HepG2 (cell line): Measurements from ENCODE around the gene THSD1. TPM values are rescaled to one million over a fixed set of nuclear protein-coding genes. Genes with fewer than 3 reads are reported as not detected.

Experiments
- ISL2 ChIP-seq: sonication (generic); formaldehyde crosslinking; IDR thresholded peaks from 2 replicates; pipeline ENCODE4 v1.5.0; 2020; ENCODE audit warnings: missing genetic modification reagents
- KDM3A ChIP-seq: IDR thresholded peaks from 2 replicates; pipeline ENCODE4 v1.6.1; 2018; ENCODE audit warnings: low read depth, missing compliant biosample characterization
- MIER3 ChIP-seq: IDR thresholded peaks from 2 replicates; pipeline ENCODE4 v1.6.1; 2016; ENCODE audit warnings: missing compliant biosample characterization, borderline replicate concordance
- NRL ChIP-seq: sonication (generic); formaldehyde crosslinking; IDR thresholded peaks from 2 replicates; pipeline ENCODE4 v1.5.0; 2020; ENCODE audit warnings: missing genetic modification reagents, mild to moderate bottlenecking, moderate library complexity, borderline replicate concordance
- PHF8 ChIP-seq: sonication (generic); formaldehyde crosslinking; IDR thresholded peaks from 2 replicates; pipeline ENCODE4 v1.5.0; 2020; ENCODE audit warnings: missing genetic modification reagents
- SETDB1 ChIP-seq: sonication (generic); formaldehyde crosslinking; IDR thresholded peaks from 2 replicates; pipeline ENCODE4 v1.5.1; 2020; ENCODE audit warnings: missing genetic modification reagents, mild to moderate bottlenecking, borderline replicate concordance
- SP4 ChIP-seq: sonication (generic); formaldehyde crosslinking; IDR thresholded peaks from 2 replicates; pipeline ENCODE4 v1.8.1; 2023; ENCODE audit warnings: mild to moderate bottlenecking, missing genetic modification reagents
- SUZ12 ChIP-seq: fragments of 150-350 bp; IDR thresholded peaks from 2 replicates; pipeline ENCODE4 v1.6.1; 2014; ENCODE audit warnings: low read depth, low read length
- TAF1 ChIP-seq: sonication (generic); formaldehyde crosslinking; IDR thresholded peaks from 2 replicates; pipeline ENCODE4 v1.4.0; 2020; ENCODE audit warnings: missing genetic modification reagents
- TBL1XR1 ChIP-seq: fragments of 150-350 bp; IDR thresholded peaks from 2 replicates; pipeline ENCODE4 v1.6.1; 2014; ENCODE audit warnings: borderline replicate concordance, low read length; ENCODE audit not compliant: partially characterized antibody
- ZFP90 ChIP-seq: sonication (generic); formaldehyde crosslinking; IDR thresholded peaks from 2 replicates; pipeline ENCODE4 v1.8.0; 2022; ENCODE audit warnings: missing genetic modification reagents, mild to moderate bottlenecking, inconsistent platforms, borderline replicate concordance
- ZNF382 ChIP-seq: sonication (generic); formaldehyde crosslinking; IDR thresholded peaks from 2 replicates; pipeline ENCODE4 v1.5.0; 2020; ENCODE audit warnings: missing genetic modification reagents, mild to moderate bottlenecking, borderline replicate concordance
- ZNF430 ChIP-seq: sonication (generic); formaldehyde crosslinking; IDR thresholded peaks from 2 replicates; pipeline ENCODE4 v1.9.0; 2021; ENCODE audit warnings: mild to moderate bottlenecking, missing genetic modification reagents
- ZNF670 ChIP-seq: sonication (generic); formaldehyde crosslinking; IDR thresholded peaks from 2 replicates; pipeline ENCODE4 v1.8.0; 2022; ENCODE audit warnings: mild to moderate bottlenecking, missing genetic modification reagents, borderline replicate concordance
- ZNF709 ChIP-seq: sonication (generic); formaldehyde crosslinking; IDR thresholded peaks from 2 replicates; pipeline ENCODE4 v1.5.0; 2020; ENCODE audit warnings: mild to moderate bottlenecking, missing genetic modification reagents
- ZNF781 ChIP-seq: sonication (generic); formaldehyde crosslinking; IDR thresholded peaks from 2 replicates; pipeline ENCODE4 v1.5.1; 2020; ENCODE audit warnings: borderline replicate concordance, mild to moderate bottlenecking, missing genetic modification reagents; ENCODE audit errors: not compliant biosample characterization
- ZNF878 ChIP-seq: sonication (generic); formaldehyde crosslinking; IDR thresholded peaks from 2 replicates; pipeline ENCODE4 v1.8.1; 2023; ENCODE audit warnings: mild to moderate bottlenecking, missing genetic modification reagents, moderate library complexity
- ZSCAN9 ChIP-seq: IDR thresholded peaks from 2 replicates; pipeline ENCODE4 v1.6.1; 2016; ENCODE audit warnings: borderline replicate concordance
- polyA plus RNA-seq, 8 experiments: library from polyadenylated mRNA; depleted of rRNA in 3 of 8; stranded (reverse) in 7 of 8; unstranded in 1 of 8; fragments of >200 nt; fragmentation: Illumina TruSeq in 4 of 8; extraction: Trizol in 4 of 8; gene quantifications; 2 replicates each; pipeline versions ENCODE4 v1.2.1 to v1.2.3, GENCODE V29; 2011 to 2016; ENCODE audit warnings: low read depth in 4 of 8, missing spikeins in 1 of 8, mixed read lengths in 1 of 8; ENCODE audit not compliant: insufficient read depth in 1 of 8
- total RNA-seq, 5 experiments: library from RNA; depleted of rRNA; stranded (reverse); fragments of >200 nt; fragmentation: Illumina TruSeq; extraction: Trizol; gene quantifications; 2 replicates each; pipeline ENCODE4 v1.2.3, GENCODE V29; 2016; ENCODE audit warnings: low read depth in 1 of 5
- TF ChIP-seq, protein P1 (sequence below): sonication (generic); formaldehyde crosslinking; conservative IDR thresholded peaks from 2 replicates; pipeline ENCODE4 v1.8.0; 2022; ENCODE audit warnings: missing genetic modification reagents
- TF ChIP-seq, protein P2 (sequence below): sonication (generic); formaldehyde crosslinking; conservative IDR thresholded peaks from 2 replicates; pipeline ENCODE4 v1.8.0; 2022; ENCODE audit warnings: mild to moderate bottlenecking, moderate library complexity, missing genetic modification reagents
- TF ChIP-seq, protein P3 (sequence below): sonication (generic); formaldehyde crosslinking; IDR thresholded peaks from 2 replicates; pipeline ENCODE4 v1.5.1; 2020; ENCODE audit warnings: mild to moderate bottlenecking, missing genetic modification reagents, borderline replicate concordance
- TF ChIP-seq, protein P4 (sequence below): IDR thresholded peaks from 2 replicates; pipeline ENCODE4 v1.6.1; 2016; ENCODE audit warnings: low read depth, borderline replicate concordance
- TF ChIP-seq, protein P5 (sequence below): IDR thresholded peaks from 2 replicates; pipeline ENCODE4 v1.6.1; 2016
- TF ChIP-seq, protein P6 (sequence below): sonication (generic); formaldehyde crosslinking; IDR thresholded peaks from 2 replicates; pipeline ENCODE4 v1.4.0; 2020; ENCODE audit warnings: mild to moderate bottlenecking, missing genetic modification reagents

The THSD1 gene
- total and polyA plus RNA-seq, 2 of the 13 experiments (the other 11 are each of a cell fraction or from before 2014, with no cell fraction given) = 0.11 to 0.15 TPM

DNA sequence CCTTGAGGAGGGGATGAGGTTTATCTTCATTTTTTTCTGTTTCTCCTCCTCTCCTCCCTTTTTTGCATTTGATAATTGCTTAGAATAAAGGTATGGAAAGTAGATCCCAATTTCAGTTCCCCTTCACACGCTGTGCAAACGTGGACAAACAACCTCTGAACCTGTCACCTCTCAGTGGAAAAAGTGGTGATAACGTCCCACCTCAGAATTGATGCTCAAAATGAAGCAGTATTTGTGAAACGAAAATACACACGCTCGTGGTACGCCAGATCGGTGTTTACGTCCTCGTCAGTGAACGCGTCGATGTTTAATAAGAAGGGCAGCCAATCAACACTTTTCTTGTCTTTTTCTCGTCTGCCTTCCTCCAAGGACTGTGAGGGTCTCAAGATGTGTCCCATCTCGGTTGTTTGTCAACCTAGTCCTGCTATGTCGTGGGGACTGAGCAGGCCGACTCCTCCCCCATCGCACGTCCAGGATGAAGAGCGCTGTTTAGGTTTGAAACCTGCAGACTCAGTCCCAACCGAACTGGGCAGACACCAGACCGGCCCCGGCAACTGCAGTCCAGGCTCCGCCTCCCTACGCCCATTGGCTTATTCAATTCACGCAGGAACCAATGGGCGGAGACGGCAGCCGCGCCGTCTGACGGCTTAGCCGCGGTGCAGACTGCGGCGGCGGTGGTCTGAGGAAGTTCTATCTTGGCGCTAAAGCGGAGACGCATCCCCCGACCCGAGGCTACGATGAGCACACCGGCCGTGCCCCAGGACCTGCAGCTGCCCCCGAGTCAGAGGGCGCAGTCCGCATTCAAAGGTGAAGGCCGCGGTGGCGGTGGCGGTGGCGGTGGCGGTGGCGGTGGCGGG is 49.1 kb upstream of the THSD1 start, which contains the start of gene CKAP2 (continued):
- TF ChIP-seq, protein P1, sequence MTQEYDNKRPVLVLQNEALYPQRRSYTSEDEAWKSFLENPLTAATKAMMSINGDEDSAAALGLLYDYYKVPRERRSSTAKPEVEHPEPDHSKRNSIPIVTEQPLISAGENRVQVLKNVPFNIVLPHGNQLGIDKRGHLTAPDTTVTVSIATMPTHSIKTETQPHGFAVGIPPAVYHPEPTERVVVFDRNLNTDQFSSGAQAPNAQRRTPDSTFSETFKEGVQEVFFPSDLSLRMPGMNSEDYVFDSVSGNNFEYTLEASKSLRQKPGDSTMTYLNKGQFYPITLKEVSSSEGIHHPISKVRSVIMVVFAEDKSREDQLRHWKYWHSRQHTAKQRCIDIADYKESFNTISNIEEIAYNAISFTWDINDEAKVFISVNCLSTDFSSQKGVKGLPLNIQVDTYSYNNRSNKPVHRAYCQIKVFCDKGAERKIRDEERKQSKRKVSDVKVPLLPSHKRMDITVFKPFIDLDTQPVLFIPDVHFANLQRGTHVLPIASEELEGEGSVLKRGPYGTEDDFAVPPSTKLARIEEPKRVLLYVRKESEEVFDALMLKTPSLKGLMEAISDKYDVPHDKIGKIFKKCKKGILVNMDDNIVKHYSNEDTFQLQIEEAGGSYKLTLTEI (CRISPR knock-in tag) = no peak
- 0 out of 2 replicates have a peak, but pooled peaks have one; percentile 44 for TF ChIP-seq ZNF878
- no peak; the same call in 1 of the 2 replicates for TF ChIP-seq ISL2
- TF ChIP-seq MIER3 (CRISPR knock-in tag) = no peak
- TF ChIP-seq TBL1XR1 = no peak
- 0 out of 2 replicates have a peak, but pooled peaks have one; percentile 69 for TF ChIP-seq SP4 (CRISPR knock-in tag)
- TF ChIP-seq ZFP90 (CRISPR knock-in tag) = no peak; the same call in 1 of the 2 replicates
- peak; percentile 96 for TF ChIP-seq PHF8
- peak; percentile 86 for TF ChIP-seq TAF1 (CRISPR knock-in tag)
- no peak for TF ChIP-seq KDM3A (CRISPR knock-in tag)
- TF ChIP-seq ZNF430 (CRISPR knock-in tag) = peak; percentile 71; the same call in 1 of the 2 replicates
- no peak for TF ChIP-seq ZSCAN9 (CRISPR knock-in tag)
- TF ChIP-seq, protein P2, sequence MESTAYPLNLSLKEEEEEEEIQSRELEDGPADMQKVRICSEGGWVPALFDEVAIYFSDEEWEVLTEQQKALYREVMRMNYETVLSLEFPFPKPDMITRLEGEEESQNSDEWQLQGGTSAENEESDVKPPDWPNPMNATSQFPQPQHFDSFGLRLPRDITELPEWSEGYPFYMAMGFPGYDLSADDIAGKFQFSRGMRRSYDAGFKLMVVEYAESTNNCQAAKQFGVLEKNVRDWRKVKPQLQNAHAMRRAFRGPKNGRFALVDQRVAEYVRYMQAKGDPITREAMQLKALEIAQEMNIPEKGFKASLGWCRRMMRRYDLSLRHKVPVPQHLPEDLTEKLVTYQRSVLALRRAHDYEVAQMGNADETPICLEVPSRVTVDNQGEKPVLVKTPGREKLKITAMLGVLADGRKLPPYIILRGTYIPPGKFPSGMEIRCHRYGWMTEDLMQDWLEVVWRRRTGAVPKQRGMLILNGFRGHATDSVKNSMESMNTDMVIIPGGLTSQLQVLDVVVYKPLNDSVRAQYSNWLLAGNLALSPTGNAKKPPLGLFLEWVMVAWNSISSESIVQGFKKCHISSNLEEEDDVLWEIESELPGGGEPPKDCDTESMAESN (CRISPR knock-in tag) = peak; percentile 66
- TF ChIP-seq, protein P3, sequence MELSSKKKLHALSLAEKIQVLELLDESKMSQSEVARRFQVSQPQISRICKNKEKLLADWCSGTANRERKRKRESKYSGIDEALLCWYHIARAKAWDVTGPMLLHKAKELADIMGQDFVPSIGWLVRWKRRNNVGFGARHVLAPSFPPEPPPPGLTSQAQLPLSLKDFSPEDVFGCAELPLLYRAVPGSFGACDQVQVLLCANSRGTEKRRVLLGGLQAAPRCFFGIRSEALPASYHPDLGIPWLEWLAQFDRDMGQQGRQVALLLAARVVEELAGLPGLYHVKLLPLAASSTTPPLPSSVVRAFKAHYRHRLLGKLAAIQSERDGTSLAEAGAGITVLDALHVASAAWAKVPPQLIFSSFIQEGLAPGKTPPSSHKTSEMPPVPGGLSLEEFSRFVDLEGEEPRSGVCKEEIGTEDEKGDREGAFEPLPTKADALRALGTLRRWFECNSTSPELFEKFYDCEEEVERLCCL = no peak
- no peak for TF ChIP-seq NRL
- TF ChIP-seq, protein P4, sequence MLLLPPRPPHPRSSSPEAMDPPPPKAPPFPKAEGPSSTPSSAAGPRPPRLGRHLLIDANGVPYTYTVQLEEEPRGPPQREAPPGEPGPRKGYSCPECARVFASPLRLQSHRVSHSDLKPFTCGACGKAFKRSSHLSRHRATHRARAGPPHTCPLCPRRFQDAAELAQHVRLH (CRISPR knock-in tag) = no peak
- TF ChIP-seq, protein P5, sequence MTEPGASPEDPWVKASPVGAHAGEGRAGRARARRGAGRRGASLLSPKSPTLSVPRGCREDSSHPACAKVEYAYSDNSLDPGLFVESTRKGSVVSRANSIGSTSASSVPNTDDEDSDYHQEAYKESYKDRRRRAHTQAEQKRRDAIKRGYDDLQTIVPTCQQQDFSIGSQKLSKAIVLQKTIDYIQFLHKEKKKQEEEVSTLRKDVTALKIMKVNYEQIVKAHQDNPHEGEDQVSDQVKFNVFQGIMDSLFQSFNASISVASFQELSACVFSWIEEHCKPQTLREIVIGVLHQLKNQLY = no peak
- no peak for TF ChIP-seq ZNF382 (CRISPR knock-in tag)
- TF ChIP-seq ZNF781 (CRISPR knock-in tag) = peak; percentile 29
- no peak for TF ChIP-seq ZNF670 (CRISPR knock-in tag)
- no peak for TF ChIP-seq SETDB1 (CRISPR knock-in tag)
- TF ChIP-seq, protein P6, sequence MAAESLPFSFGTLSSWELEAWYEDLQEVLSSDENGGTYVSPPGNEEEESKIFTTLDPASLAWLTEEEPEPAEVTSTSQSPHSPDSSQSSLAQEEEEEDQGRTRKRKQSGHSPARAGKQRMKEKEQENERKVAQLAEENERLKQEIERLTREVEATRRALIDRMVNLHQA (CRISPR knock-in tag) = no peak
- no peak for TF ChIP-seq SUZ12
- TF ChIP-seq ZNF709 (CRISPR knock-in tag) = no peak
